PFSK-1 (cell line): Measurements from ENCODE around the gene SLC51A.

Experiments used
- FOXP2 ChIP-seq: optimal IDR thresholded peaks from 2 replicates; pipeline ENCODE3; 2011; ENCODE audit warnings: borderline replicate concordance, control low read depth, inconsistent platforms; ENCODE audit not compliant: insufficient read depth; ENCODE audit errors: extremely low read length, extremely low read depth
- POLR2AphosphoS5 ChIP-seq: IDR thresholded peaks from 2 replicates; pipeline ENCODE4 v1.6.1; 2012; ENCODE audit warnings: low read depth, mild to moderate bottlenecking, control low read depth, low read length, moderate library complexity
- SIN3A ChIP-seq: IDR thresholded peaks from 2 replicates; pipeline ENCODE4 v1.6.1; 2012; ENCODE audit warnings: mild to moderate bottlenecking, low read length, moderate library complexity, borderline replicate concordance; ENCODE audit not compliant: insufficient read depth
- TAF1 ChIP-seq: IDR thresholded peaks from 2 replicates; pipeline ENCODE4 v1.6.1; 2012; ENCODE audit warnings: low read length, control low read depth, borderline replicate concordance; ENCODE audit not compliant: insufficient read depth
- TF ChIP-seq, protein P1 (sequence below), 2 experiments: IDR thresholded peaks; 2 replicates each; pipeline versions ENCODE4 v1.6.1 to v1.8.0; 2011 to 2012; ENCODE audit warnings: low read depth in 2 of 2, low read length in 2 of 2, control low read depth in 1 of 2, inconsistent platforms in 1 of 2, mild to moderate bottlenecking in 1 of 2, moderate library complexity in 1 of 2; ENCODE audit not compliant: insufficient read depth in 1 of 2

SLC51A gene

GRCh38 chr3:196238612-196239560 is 22.6 kb downstream of the SLC51A start:
- TF ChIP-seq POLR2AphosphoS5 = no peak
- TF ChIP-seq FOXP2 = no peak
- TF ChIP-seq, protein P1, sequence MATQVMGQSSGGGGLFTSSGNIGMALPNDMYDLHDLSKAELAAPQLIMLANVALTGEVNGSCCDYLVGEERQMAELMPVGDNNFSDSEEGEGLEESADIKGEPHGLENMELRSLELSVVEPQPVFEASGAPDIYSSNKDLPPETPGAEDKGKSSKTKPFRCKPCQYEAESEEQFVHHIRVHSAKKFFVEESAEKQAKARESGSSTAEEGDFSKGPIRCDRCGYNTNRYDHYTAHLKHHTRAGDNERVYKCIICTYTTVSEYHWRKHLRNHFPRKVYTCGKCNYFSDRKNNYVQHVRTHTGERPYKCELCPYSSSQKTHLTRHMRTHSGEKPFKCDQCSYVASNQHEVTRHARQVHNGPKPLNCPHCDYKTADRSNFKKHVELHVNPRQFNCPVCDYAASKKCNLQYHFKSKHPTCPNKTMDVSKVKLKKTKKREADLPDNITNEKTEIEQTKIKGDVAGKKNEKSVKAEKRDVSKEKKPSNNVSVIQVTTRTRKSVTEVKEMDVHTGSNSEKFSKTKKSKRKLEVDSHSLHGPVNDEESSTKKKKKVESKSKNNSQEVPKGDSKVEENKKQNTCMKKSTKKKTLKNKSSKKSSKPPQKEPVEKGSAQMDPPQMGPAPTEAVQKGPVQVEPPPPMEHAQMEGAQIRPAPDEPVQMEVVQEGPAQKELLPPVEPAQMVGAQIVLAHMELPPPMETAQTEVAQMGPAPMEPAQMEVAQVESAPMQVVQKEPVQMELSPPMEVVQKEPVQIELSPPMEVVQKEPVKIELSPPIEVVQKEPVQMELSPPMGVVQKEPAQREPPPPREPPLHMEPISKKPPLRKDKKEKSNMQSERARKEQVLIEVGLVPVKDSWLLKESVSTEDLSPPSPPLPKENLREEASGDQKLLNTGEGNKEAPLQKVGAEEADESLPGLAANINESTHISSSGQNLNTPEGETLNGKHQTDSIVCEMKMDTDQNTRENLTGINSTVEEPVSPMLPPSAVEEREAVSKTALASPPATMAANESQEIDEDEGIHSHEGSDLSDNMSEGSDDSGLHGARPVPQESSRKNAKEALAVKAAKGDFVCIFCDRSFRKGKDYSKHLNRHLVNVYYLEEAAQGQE (IDR thresholded peaks at IDR 0.05; ENCODE audit: insufficient read depth in 1 of 2, low read depth in 2 of 2, low read length in 2 of 2) = no peak
- TF ChIP-seq SIN3A = no peak
- no peak for TF ChIP-seq TAF1

GRCh38 chr3:196240424-196240823 is 24.1 kb downstream of the SLC51A start:
- no peak for TF ChIP-seq POLR2AphosphoS5
- TF ChIP-seq FOXP2 = no peak
- TF ChIP-seq, protein P1 (IDR thresholded peaks at IDR 0.05; ENCODE audit: insufficient read depth in 1 of 2, low read depth in 2 of 2, low read length in 2 of 2) = no peak
- TF ChIP-seq SIN3A = no peak
- no peak for TF ChIP-seq TAF1

DNA sequence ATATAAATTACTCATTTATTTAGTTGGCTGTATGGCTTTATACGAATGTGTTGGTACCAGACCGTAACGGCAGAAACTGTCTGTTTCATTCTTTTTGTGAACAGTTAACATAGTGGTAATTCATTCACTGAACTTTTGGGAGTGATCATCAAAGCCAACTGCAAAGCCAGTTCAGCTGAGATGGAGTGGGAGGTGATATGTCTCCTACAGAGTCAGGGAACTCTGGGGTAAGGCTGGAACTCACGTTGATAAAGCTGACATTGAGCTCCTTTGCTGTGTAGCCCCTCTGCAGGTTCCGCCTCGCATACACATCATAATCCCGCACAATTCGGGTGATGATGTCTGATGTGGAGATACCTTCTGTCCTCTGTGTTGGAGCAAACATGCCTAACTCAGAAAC is 25.4 kb downstream of the SLC51A start:
- no peak for TF ChIP-seq TAF1
- TF ChIP-seq FOXP2 = no peak
- TF ChIP-seq POLR2AphosphoS5 = no peak
- TF ChIP-seq, protein P1 (IDR thresholded peaks at IDR 0.05; ENCODE audit: insufficient read depth in 1 of 2, low read depth in 2 of 2, low read length in 2 of 2) = no peak
- no peak for TF ChIP-seq SIN3A

GRCh38 chr3:196246612-196247308 is 30.4 kb downstream of the SLC51A start:
- no peak for TF ChIP-seq POLR2AphosphoS5
- TF ChIP-seq, protein P1 (IDR thresholded peaks at IDR 0.05; ENCODE audit: insufficient read depth in 1 of 2, low read depth in 2 of 2, low read length in 2 of 2) = no peak
- TF ChIP-seq FOXP2 = no peak
- TF ChIP-seq SIN3A = no peak
- TF ChIP-seq TAF1 = no peak
